HFF-Myc (cell line): ENCODE measurements around the gene ADAD2.

Source experiments
- DNase-seq: peaks from one replicate; pipeline ENCODE4 v3.0.0-alpha.2; 2011; ENCODE audit warnings: low read depth; ENCODE audit errors: extremely low read depth
- H3K4me3 ChIP-seq: replicated peaks from 2 replicates; pipeline ENCODE4 v1.5.1; 2011; ENCODE audit warnings: low read depth, mild to moderate bottlenecking, control low read depth, low read length
- TF ChIP-seq, protein P1 (sequence below): IDR thresholded peaks from 2 replicates; pipeline ENCODE4 v1.5.1; 2012; ENCODE audit warnings: mild to moderate bottlenecking, low read depth, low read length, control low read depth; ENCODE audit errors: missing control alignments

Gene ADAD2

DNA sequence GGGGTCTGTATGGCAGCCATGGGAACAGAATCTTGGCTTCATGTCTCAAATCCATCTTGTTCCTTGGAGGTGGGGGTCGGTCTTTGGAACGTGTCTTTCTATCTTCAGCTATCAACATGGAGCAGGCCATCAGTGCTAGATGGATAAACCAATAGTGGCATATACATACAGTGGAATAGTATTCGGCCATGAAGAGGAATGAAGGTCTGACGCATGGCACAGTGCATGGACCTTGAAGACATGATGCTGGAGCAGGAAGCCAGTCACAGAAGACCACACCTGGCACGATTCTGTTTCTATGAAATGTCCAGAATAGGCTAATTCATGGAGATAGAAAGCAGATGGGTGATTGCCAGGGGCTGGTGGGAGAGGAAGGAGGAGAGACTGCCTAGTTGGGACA, 41.1 kb downstream of the ADAD2 start:
- DNase-seq, result no peak
- H3K4me3 ChIP-seq, result no peak overlapping the region
- TF ChIP-seq, protein P1, sequence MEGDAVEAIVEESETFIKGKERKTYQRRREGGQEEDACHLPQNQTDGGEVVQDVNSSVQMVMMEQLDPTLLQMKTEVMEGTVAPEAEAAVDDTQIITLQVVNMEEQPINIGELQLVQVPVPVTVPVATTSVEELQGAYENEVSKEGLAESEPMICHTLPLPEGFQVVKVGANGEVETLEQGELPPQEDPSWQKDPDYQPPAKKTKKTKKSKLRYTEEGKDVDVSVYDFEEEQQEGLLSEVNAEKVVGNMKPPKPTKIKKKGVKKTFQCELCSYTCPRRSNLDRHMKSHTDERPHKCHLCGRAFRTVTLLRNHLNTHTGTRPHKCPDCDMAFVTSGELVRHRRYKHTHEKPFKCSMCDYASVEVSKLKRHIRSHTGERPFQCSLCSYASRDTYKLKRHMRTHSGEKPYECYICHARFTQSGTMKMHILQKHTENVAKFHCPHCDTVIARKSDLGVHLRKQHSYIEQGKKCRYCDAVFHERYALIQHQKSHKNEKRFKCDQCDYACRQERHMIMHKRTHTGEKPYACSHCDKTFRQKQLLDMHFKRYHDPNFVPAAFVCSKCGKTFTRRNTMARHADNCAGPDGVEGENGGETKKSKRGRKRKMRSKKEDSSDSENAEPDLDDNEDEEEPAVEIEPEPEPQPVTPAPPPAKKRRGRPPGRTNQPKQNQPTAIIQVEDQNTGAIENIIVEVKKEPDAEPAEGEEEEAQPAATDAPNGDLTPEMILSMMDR, result no peak

DNA sequence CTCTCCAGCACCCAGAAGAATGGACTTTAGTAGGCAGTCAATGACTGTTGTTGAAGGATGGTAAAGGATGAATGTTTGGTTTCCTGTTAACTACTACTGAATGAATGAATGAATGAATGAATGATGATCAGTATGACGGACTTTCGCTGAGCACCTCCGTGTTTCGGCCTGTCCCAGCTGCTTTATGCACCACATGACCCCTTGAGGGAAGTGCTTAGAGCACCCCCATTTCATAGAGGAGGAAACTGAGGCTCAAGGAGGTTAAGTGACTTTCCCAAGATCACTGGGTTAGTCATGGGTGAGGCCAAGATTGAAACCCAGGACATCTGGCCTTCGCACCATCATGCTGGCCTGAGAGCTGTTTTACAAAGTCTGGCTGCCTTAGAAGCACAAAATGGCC, 42.0 kb downstream of the ADAD2 start:
- TF ChIP-seq, protein P1, result no peak
- no peak for DNase-seq
- H3K4me3 ChIP-seq, result no peak overlapping the region

DNA sequence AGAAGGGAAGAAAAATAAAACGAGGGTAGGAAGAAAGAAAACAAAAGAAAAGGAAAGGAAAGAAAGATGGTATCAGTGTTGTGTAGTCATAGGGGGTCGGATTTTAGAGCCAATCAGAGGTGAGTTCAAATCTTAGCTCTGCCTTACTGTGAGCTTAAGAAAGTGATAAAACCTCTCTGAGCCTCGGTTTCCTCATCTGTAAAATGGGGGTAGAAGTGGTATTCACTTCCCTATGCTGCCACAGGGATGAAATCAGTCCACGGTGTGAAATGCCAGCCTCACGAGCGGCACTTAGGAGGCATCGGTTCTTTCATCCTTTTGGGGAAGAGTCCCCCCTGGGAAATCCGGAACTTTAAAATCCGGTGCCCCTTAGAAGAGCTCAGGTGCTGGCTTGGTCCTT, 42.8 kb downstream of the ADAD2 start:
- no peak overlapping the region for H3K4me3 ChIP-seq
- no peak for DNase-seq
- TF ChIP-seq, protein P1, result no peak

DNA sequence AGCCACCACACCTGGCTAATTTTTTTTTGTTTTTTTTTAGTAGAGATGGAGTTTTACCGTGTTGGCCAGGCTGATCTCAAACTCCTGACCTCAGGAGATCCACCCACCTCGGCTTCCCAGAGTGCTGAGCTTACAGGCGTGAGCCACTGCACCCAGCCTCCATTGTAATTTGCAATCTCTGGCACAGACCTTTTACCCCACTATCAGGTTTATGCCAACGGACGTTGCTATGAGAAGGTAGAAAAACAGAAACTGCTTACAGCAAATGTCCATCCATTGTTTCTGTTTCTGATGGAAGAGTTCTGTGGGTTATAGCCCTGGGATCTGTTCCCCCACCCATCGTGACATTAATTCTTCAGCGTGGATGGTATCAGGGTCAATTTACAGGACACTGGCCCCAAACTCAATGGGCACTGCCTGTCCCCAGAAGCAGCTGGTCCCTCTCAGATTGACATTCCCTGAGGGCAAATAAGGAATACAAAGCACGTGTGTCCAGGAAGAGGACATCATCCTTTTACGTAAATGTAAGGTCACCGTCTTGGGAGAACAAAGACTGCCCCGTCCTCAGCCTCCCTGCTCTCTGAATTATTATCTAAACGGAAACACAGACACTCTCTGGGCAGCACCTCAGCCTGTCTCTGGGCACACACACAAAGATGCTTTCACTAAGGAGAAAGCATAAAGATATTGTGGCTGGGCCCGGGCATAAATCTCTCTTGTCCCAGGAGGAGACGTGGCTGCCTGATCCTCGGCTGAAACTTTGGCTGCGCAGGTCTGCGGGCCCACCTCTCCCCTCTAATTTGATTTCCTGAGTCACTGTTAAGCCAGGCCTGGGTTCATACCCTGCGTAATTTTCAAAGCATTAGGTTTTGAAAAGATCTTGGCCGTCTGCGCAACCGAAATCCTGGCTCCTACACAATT, 43.6 kb downstream of the ADAD2 start:
- TF ChIP-seq, protein P1, result no peak
- DNase-seq, result no peak
- no peak overlapping the region for H3K4me3 ChIP-seq

DNA sequence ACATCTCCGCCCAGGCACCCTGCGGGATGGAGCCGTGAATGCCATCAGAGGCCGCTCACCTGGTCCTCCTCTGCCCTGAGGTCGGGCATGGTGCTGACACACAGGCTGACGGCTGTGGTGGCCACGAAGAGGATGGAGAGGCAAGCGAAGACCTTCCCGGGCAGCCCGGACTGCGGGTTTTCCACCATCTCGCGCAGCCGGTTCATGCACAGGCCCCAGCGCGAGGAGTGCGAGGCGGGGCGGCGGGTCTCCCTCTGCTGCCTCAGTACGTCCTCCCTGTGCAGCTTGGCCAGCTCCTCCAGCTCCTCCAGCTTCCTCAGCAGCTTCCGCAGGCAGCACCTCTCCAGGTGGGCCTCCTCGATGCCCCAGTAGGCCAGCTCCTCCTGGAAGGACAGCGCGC, 45.7 kb downstream of the ADAD2 start:
- TF ChIP-seq, protein P1, result no peak
- H3K4me3 ChIP-seq, result no peak overlapping the region

DNA sequence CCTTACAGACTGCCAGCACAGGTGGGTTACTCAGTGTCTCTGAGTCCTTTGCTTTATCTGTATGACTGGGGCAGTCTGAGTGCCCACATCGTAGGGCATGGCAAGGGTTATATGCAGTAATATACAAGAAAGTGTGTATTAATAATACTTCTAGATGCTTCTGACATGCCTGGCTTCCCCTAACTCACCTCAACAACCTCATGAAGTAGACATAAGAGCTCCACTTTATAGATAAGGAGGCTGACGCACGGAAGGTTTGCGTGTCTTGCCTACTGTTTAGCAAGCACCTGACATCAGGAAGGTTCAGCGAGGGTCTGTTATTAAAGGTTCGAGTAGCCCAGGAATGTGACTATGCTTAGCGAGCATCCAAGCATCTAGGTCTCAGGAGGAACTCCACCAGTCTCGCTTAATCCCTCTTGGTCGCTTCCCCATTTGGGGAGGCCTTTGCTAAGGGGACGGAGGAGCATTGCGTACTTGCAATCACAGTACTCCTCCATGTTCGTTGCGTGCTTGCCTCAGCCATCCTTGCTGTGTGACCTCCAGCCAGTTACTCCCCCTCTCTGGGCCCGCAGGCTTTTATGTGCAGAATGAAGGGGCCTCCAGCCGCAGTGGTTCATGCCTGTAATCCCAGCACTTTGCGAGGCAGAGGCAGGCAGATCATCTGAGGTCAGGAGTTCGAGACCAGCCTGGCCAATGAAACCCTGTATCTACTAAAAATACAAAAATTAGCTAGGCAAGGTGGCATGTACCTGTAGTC, 47.2 kb downstream of the ADAD2 start:
- TF ChIP-seq, protein P1, result no peak
- no peak for DNase-seq
- H3K4me3 ChIP-seq, result no peak overlapping the region

More for the DNA sequence above, 45.7 kb downstream of the ADAD2 start:
- DNase-seq, result no peak
